GM12878 (cell line): Measurements from ENCODE around the gene TSR3. TPM values are rescaled to one million over a fixed set of nuclear protein-coding genes. Genes with fewer than 3 reads are reported as not detected.

Source experiments
- ATAC-seq: fragments of 200-7000 bp; cut with Tn5 transposase; 3 replicates; pipeline ENCODE4 v1.9.1; 2020; ENCODE audit warnings: mild to moderate bottlenecking, moderate library complexity
- BruUV-seq: library from RNA; stranded (reverse); fragments of 400-500 nt; replicated peaks from 2 replicates; lab custom pipeline; 2021; lab: Mats Ljungman, UMichigan
- CTCF ChIA-PET: fragments of 300-600 bp; sonication (Branson Sonifier 250); formaldehyde crosslinking; extraction: SDS; loops from one replicate; lab custom pipeline; 2021; ENCODE audit warnings: inconsistent platforms; lab: Yijun Ruan, JAX
- POLR2A ChIA-PET: fragments of 350-600 bp; formaldehyde crosslinking; extraction: SDS; loops from one replicate; lab custom pipeline; 2021; ENCODE audit warnings: inconsistent platforms; lab: Charles Lee
- RAD21 ChIA-PET: fragments of 300-600 bp; sonication (Branson Sonifier 250); formaldehyde crosslinking; loops from one replicate; lab custom pipeline; 2023; ENCODE audit warnings: antibody characterized with exemption; ENCODE audit not compliant: unreplicated experiment; lab: Charles Lee
- SMC1A ChIA-PET: fragments of 300-600 bp; sonication (Branson Sonifier 250); formaldehyde crosslinking; loops from one replicate; lab custom pipeline; 2023; ENCODE audit not compliant: unreplicated experiment, uncharacterized antibody; lab: Charles Lee
- DNase-seq: peaks from one replicate; pipeline ENCODE4 v3.0.0-alpha.2; 2011; ENCODE audit warnings: low read depth, low spot score
- FAIRE-seq: peaks from 3 replicates; lab custom pipeline; 2011; peaks lifted over from hg19 to GRCh38; lab: Jason Lieb, UNC
- H2AFZ ChIP-seq: 2 replicates; pipeline ENCODE4 v1.6.0; 2011; ENCODE audit warnings: low read depth, low read length, control low read depth; ENCODE audit not compliant: control insufficient read depth
- H3K27ac ChIP-seq: 2 replicates; pipeline ENCODE4 v1.5.1; 2011; ENCODE audit warnings: control low read depth; ENCODE audit not compliant: control insufficient read depth, insufficient read depth
- H3K27me3 ChIP-seq, 2 experiments: replicated peaks in 1 of 2; 2 replicates each; pipeline versions ENCODE4 v1.6.0 to v1.6.1; 2011; ENCODE audit warnings: low read length in 1 of 2; ENCODE audit not compliant: control insufficient read depth in 2 of 2, insufficient read depth in 2 of 2
- H3K36me3 ChIP-seq, 2 experiments: 2 replicates each; pipeline ENCODE4 v1.5.1; 2011; ENCODE audit warnings: low read length in 1 of 2; ENCODE audit not compliant: control insufficient read depth in 2 of 2, insufficient read depth in 2 of 2
- H3K4me1 ChIP-seq: 2 replicates; pipeline ENCODE4 v1.6.1; 2011; ENCODE audit warnings: mild to moderate bottlenecking, low read length, moderate library complexity, mixed read lengths; ENCODE audit not compliant: control insufficient read depth, insufficient read depth
- H3K4me2 ChIP-seq: 2 replicates; pipeline ENCODE4 v1.6.0; 2011; ENCODE audit warnings: control low read depth; ENCODE audit not compliant: control insufficient read depth, insufficient read depth
- H3K4me3 ChIP-seq: fragments of 200-600 bp; sonication (generic); 2 replicates; pipeline ENCODE4 v1.5.1; 2016
- H3K79me2 ChIP-seq: 2 replicates; pipeline ENCODE4 v1.6.0; 2011; ENCODE audit warnings: low read length; ENCODE audit not compliant: control insufficient read depth, insufficient read depth
- H3K9ac ChIP-seq: 2 replicates; pipeline ENCODE4 v1.8.0; 2011; ENCODE audit warnings: low read length, control low read depth, mixed read lengths; ENCODE audit not compliant: control insufficient read depth, insufficient read depth
- H3K9me3 ChIP-seq: replicated peaks from 3 replicates; pipeline ENCODE4 v1.5.1; 2011; ENCODE audit warnings: mild to moderate bottlenecking, low read length; ENCODE audit not compliant: control insufficient read depth, insufficient read depth
- H4K20me1 ChIP-seq: 2 replicates; pipeline ENCODE4 v1.6.0; 2011; ENCODE audit not compliant: control insufficient read depth, insufficient read depth
- MLLT1 ChIP-seq: fragments of 450-650 bp; IDR thresholded peaks from 2 replicates; pipeline ENCODE4 v1.6.1; 2016; ENCODE audit warnings: mild to moderate bottlenecking
- MYC ChIP-seq: IDR thresholded peaks from 2 replicates; pipeline ENCODE4 v1.6.1; 2011; ENCODE audit warnings: mild to moderate bottlenecking, low read length, moderate library complexity, inconsistent platforms; ENCODE audit not compliant: insufficient read depth, insufficient replicate concordance, insufficient read length, severe bottlenecking
- NRF1 ChIP-seq: conservative IDR thresholded peaks from 2 replicates; pipeline ENCODE4 v1.6.1; 2011; ENCODE audit warnings: mild to moderate bottlenecking, low read depth, low read length, improper control_type of control experiment
- POLR2A ChIP-seq: IDR thresholded peaks from 2 replicates; pipeline ENCODE4 v1.6.1; 2011; ENCODE audit warnings: low read depth, mild to moderate bottlenecking, low read length
- RELB ChIP-seq: fragments of 450-650 bp; IDR thresholded peaks from 2 replicates; pipeline ENCODE4 v1.6.1; 2017; ENCODE audit warnings: low read depth, mild to moderate bottlenecking, moderate library complexity
- STAT1 ChIP-seq: fragments of 450-650 bp; conservative IDR thresholded peaks from 2 replicates; pipeline ENCODE4 v1.6.1; 2014; ENCODE audit warnings: antibody characterized with exemption, mild to moderate bottlenecking
- ZNF274 ChIP-seq: IDR thresholded peaks from one replicate; pipeline ENCODE4 v1.8.0; 2011; ENCODE audit not compliant: insufficient read length, insufficient read depth
- WGBS: methylation state at CpG from one replicate; pipeline ENCODE4 v1.1.6; 2016; ENCODE audit warnings: low lambda C conversion rate; ENCODE audit not compliant: insufficient replicate concordance, insufficient coverage; ENCODE audit errors: missing lambda C conversion rate; 5-methylcytosine and 5-hydroxymethylcytosine counted together
- in situ Hi-C: fragments of 300-500 bp; cut with MboI; formaldehyde crosslinking; loops from 9 replicates; pipeline ENCODE4 v1.14.3; 2018; ENCODE audit warnings: mixed read lengths
- intact Hi-C: fragments of 100-400 bp; cut with micrococcal nuclease; formaldehyde crosslinking; loops from one replicate; pipeline ENCODE4 v1.14.2; 2022; ENCODE audit not compliant: unreplicated experiment
- polyA plus RNA-seq, 11 experiments: library from polyadenylated mRNA; depleted of rRNA in 4 of 11; unstranded in 6 of 11; stranded (reverse) in 5 of 11; fragments of >200 nt; fragmentation: Nextera tagmentation in 4 of 11; fragmentation: Illumina TruSeq in 1 of 11; extraction: Ambion mirVana in 4 of 11; extraction: Trizol in 1 of 11; gene quantifications; 1 replicate in 1 of 11; 2 replicates in 10 of 11; pipeline versions ENCODE4 v1.2.1 to v1.2.3, GENCODE V29; 2011 to 2016; ENCODE audit warnings: inconsistent platforms in 2 of 11, missing spikeins in 2 of 11, low read depth in 1 of 11
- total RNA-seq, 4 experiments: library from RNA; depleted of rRNA in 3 of 4; stranded (reverse); fragments of >200 nt in 3 of 4; fragmentation: Illumina TruSeq in 1 of 4; extraction: Trizol in 1 of 4; gene quantifications; 2 replicates each; pipeline versions ENCODE4 v1.2.1 to v1.2.3, GENCODE V29; 2013 to 2021

TSR3 gene
- total and polyA plus RNA-seq, 10 of the 15 experiments (the other 5 are each of a cell fraction or from before 2014, with no cell fraction given): 3.4 to 108 (median 46.9) TPM

- ChIA-PET RAD21 (no interaction called here), POLR2A (no interaction called here), CTCF (no interaction called here), SMC1A (no interaction called here)
- WGBS: 93% methylated on average over 29 of the region's 29 CpGs
- Histone ChIP-seq H3K9ac (no peak overlapping the region), H3K9me3 (no peaks in the 10 kb centered on the region), H3K4me3 (no peak overlapping the region), H4K20me1 (no peaks in the 10 kb centered on the region), H3K27me3 (no peaks in the 10 kb centered on the region), H2AFZ (no peak overlapping the region), H3K4me1 (peaks cover 11% of the 10 kb centered on the region), H3K27ac (no peak overlapping the region), H3K36me3 (peaks cover 0 to 6% of the 10 kb centered on the region in 2 experiments; a peak in 3 of 4 replicates), H3K79me2 (peaks cover 24% of the 10 kb centered on the region), H3K4me2 (no peak overlapping the region)
- DNase-seq (no peak), FAIRE-seq (no peak), ATAC-seq (no peak)
- no peak for TF ChIP-seq STAT1
- no peak for TF ChIP-seq MYC
- TF ChIP-seq NRF1: no peak
- TF ChIP-seq ZNF274: no peak
- TF ChIP-seq RELB: no peak
- no TSS peak for BruUV-seq
- intact Hi-C loops: no loop called here
- in situ Hi-C loops: no loop called here
Measured at GRCh38 chr16:1347962-1348361, 3.7 kb downstream of the TSR3 start.

GRCh38 chr16:1347286-1347855 lies 4.3 kb downstream of the TSR3 start:
- H3K36me3 ChIP-seq: peaks cover 0 to 6% of the 10 kb centered on the region in 2 experiments; a peak in 3 of 4 replicates
- no peak overlapping the region for H3K27ac ChIP-seq
- ChIA-PET CTCF (no interaction called here), RAD21 (no interaction called here), POLR2A (no interaction called here)
- ATAC-seq: no peak
- no peak overlapping the region for H3K4me2 ChIP-seq
- in situ Hi-C loops: no loop called here
- H3K9me3 ChIP-seq: no peaks in the 10 kb centered on the region
- H3K79me2 ChIP-seq: peaks cover 20% of the 10 kb centered on the region
- no peak overlapping the region for H3K4me3 ChIP-seq
- H3K9ac ChIP-seq: no peak overlapping the region
- intact Hi-C loops: no loop called here
- WGBS: 88% methylated on average over 17 of the region's 31 CpGs
- BruUV-seq: no TSS peak
- no peaks in the 10 kb centered on the region for H3K27me3 ChIP-seq
- TF ChIP-seq POLR2A (peak; percentile 24; the same call in 1 of the 2 replicates), MLLT1 (no peak)
- TF ChIP-seq, all 136 proteins: peak for 1
- H4K20me1 ChIP-seq: no peaks in the 10 kb centered on the region
- FAIRE-seq: no peak
- no peak overlapping the region for H2AFZ ChIP-seq
- DNase-seq: no peak
- SMC1A ChIA-PET: no interaction called here
- H3K4me1 ChIP-seq: peaks cover 15% of the 10 kb centered on the region
